Keratinocyte (primary cell): ENCODE results near the gene KLRC1. TPM values are rescaled to one million over a fixed set of nuclear protein-coding genes. Genes with fewer than 3 reads are reported as not detected.
A peak's percentile ranks its signal among the peaks of the same experiment; 100 is the strongest.
"Not testable (repeated sequence)": the region's sequence is repeated elsewhere in the genome, so short reads cannot be mapped to it uniquely, and the experiment has no call there.

Source experiments
- DNase-seq: peaks from one replicate; pipeline ENCODE4 v3.0.0-alpha.2; 2011; ENCODE audit warnings: low read depth, missing footprints, low spot score
- FAIRE-seq: peaks from 2 replicates; lab custom pipeline; 2011; peaks lifted over from hg19 to GRCh38; lab: Jason Lieb, UNC
- H2AFZ ChIP-seq: 2 replicates; pipeline ENCODE4 v1.6.0; 2012; ENCODE audit warnings: low read length, control low read depth, inconsistent platforms; ENCODE audit not compliant: control insufficient read depth
- H3K27ac ChIP-seq: 2 replicates; pipeline ENCODE4 v1.5.1; 2011; ENCODE audit warnings: low read length; ENCODE audit not compliant: control insufficient read depth, insufficient read depth
- H3K27me3 ChIP-seq: 3 replicates; pipeline ENCODE4 v1.6.0; 2011; ENCODE audit warnings: low read length; ENCODE audit not compliant: control insufficient read depth, insufficient read depth; ENCODE audit errors: extremely low read depth
- H3K36me3 ChIP-seq, 2 experiments: 2 replicates in 1 of 2; 3 replicates in 1 of 2; pipeline ENCODE4 v1.5.1; 2011; ENCODE audit warnings: low read length in 2 of 2, mild to moderate bottlenecking in 1 of 2; ENCODE audit not compliant: control insufficient read depth in 2 of 2, insufficient read depth in 2 of 2; ENCODE audit errors: extremely low read depth in 1 of 2
- H3K4me1 ChIP-seq: 3 replicates; pipeline ENCODE4 v1.5.1; 2011; ENCODE audit warnings: low read length; ENCODE audit not compliant: control insufficient read depth, insufficient read depth; ENCODE audit errors: extremely low read depth
- H3K4me2 ChIP-seq: 3 replicates; pipeline ENCODE4 v1.6.0; 2011; ENCODE audit warnings: low read depth, low read length; ENCODE audit not compliant: control insufficient read depth, insufficient read depth; ENCODE audit errors: extremely low read depth
- H3K4me3 ChIP-seq, 3 experiments: fragments of 200-600 bp in 1 of 3; sonication (generic) in 1 of 3; 2 replicates in 2 of 3; 3 replicates in 1 of 3; pipeline ENCODE4 v1.5.1; 2011 to 2016; ENCODE audit warnings: low read length in 3 of 3, mild to moderate bottlenecking in 3 of 3, control low read depth in 2 of 3, inconsistent platforms in 1 of 3, low read depth in 1 of 3, mixed read lengths in 1 of 3, mixed run types in 1 of 3, moderate library complexity in 1 of 3; ENCODE audit not compliant: control insufficient read depth in 2 of 3, insufficient read depth in 2 of 3; ENCODE audit errors: extremely low read depth in 1 of 3
- H3K79me2 ChIP-seq: 2 replicates; pipeline ENCODE4 v1.6.0; 2012; ENCODE audit warnings: low read length; ENCODE audit not compliant: control insufficient read depth, insufficient read depth
- H3K9ac ChIP-seq: 3 replicates; pipeline ENCODE4 v1.6.0; 2011; ENCODE audit warnings: low read length; ENCODE audit not compliant: control insufficient read depth, insufficient read depth; ENCODE audit errors: extremely low read depth
- H3K9me1 ChIP-seq: 3 replicates; pipeline ENCODE4 v1.6.0; 2011; ENCODE audit warnings: low read length; ENCODE audit not compliant: control insufficient read depth, insufficient read depth; ENCODE audit errors: extremely low read depth
- H3K9me3 ChIP-seq: 2 replicates; pipeline ENCODE4 v1.5.1; 2012; ENCODE audit warnings: low read depth, low read length; ENCODE audit not compliant: control insufficient read depth
- H4K20me1 ChIP-seq: 3 replicates; pipeline ENCODE4 v1.6.0; 2011; ENCODE audit warnings: low read length; ENCODE audit not compliant: control insufficient read depth, insufficient read depth; ENCODE audit errors: extremely low read depth
- CTCF ChIP-seq, 3 experiments: IDR thresholded peaks in 1 of 3; conservative IDR thresholded peaks in 1 of 3; optimal IDR thresholded peaks in 1 of 3; 2 replicates in 2 of 3; 3 replicates in 1 of 3; pipeline versions ENCODE3 to v1.5.1; 2011; ENCODE audit warnings: low read length in 3 of 3, mild to moderate bottlenecking in 3 of 3, moderate library complexity in 2 of 3, control low read depth in 1 of 3, inconsistent platforms in 1 of 3; ENCODE audit not compliant: insufficient read depth in 2 of 3; ENCODE audit errors: extremely low read depth in 1 of 3
- EZH2 ChIP-seq: IDR thresholded peaks from one replicate; pipeline ENCODE4 v1.6.1; 2012; ENCODE audit warnings: inconsistent platforms, mild to moderate bottlenecking, low read length, moderate library complexity
- dilution Hi-C: fragments of 300-500 bp; cut with MboI; formaldehyde crosslinking; loops from one replicate; pipeline ENCODE4 v1.7.0; 2020; ENCODE audit warnings: low sequenced_read_pairs; ENCODE audit not compliant: extremely low pct_ligation_motif_present
- polyA plus RNA-seq, 5 experiments: library from polyadenylated mRNA; depleted of rRNA in 3 of 5; stranded (reverse) in 3 of 5; stranded (forward) in 1 of 5; unstranded in 1 of 5; fragments of >200 nt; gene quantifications; 1 replicate in 1 of 5; 2 replicates in 3 of 5; 3 replicates in 1 of 5; pipeline versions ENCODE4 v1.2.1 to v1.2.3, GENCODE V29; 2011 to 2012; ENCODE audit warnings: missing spikeins in 2 of 5, low read depth in 1 of 5, low replicate concordance in 1 of 5

Gene KLRC1
- polyA plus RNA-seq, 1 donor (not counting 4 experiments of a cell fraction or from before 2014, with no cell fraction given), result 0.07 TPM

GRCh38 chr12:10448236-10448635 is 4.9 kb downstream of the KLRC1 start:
- Histone ChIP-seq H3K27ac (no peak overlapping the region), H3K27me3 (no peaks in the 10 kb centered on the region), H4K20me1 (no peaks in the 10 kb centered on the region), H3K79me2 (no peaks in the 10 kb centered on the region), H3K4me2 (no peak overlapping the region), H3K4me3 (no peak overlapping the region), H3K9me1 (no peaks in the 10 kb centered on the region), H3K4me1 (no peaks in the 10 kb centered on the region), H3K9ac (no peak overlapping the region), H2AFZ (peak overlapping the region; percentile 54), H3K9me3 (no peaks in the 10 kb centered on the region), H3K36me3 (no peaks in the 10 kb centered on the region)
- no peak for TF ChIP-seq CTCF (optimal IDR thresholded peaks at IDR 0.05 in 1 of 3, IDR thresholded peaks at IDR 0.05 in 1 of 3, conservative IDR thresholded peaks at IDR 0.05 in 1 of 3; ENCODE audit: extremely low read depth in 1 of 3, insufficient read depth in 2 of 3, low read length in 3 of 3)
- TF ChIP-seq EZH2, result no peak
- dilution Hi-C loops, result no loop called here
- DNase-seq (no peak), FAIRE-seq (no peak)

- FAIRE-seq, result peak; percentile 78
- dilution Hi-C loops, H4K20me1 ChIP-seq, H3K4me2 ChIP-seq, H2AFZ ChIP-seq, H3K9me3 ChIP-seq, H3K4me3 ChIP-seq, H3K79me2 ChIP-seq, DNase-seq, H3K9ac ChIP-seq, H3K4me1 ChIP-seq, H3K27ac ChIP-seq, H3K27me3 ChIP-seq, H3K9me1 ChIP-seq, H3K36me3 ChIP-seq: not testable (repeated sequence)
These were observed 7.1 kb downstream of the KLRC1 start for GRCh38 chr12:10446052-10446451.

GRCh38 chr12:10441144-10441543 is 12.0 kb downstream of the KLRC1 start:
- H3K36me3 ChIP-seq, H3K27me3 ChIP-seq, DNase-seq, H3K9me1 ChIP-seq, dilution Hi-C loops, H3K79me2 ChIP-seq, H2AFZ ChIP-seq, H3K9me3 ChIP-seq, FAIRE-seq, H3K9ac ChIP-seq, H4K20me1 ChIP-seq, H3K4me2 ChIP-seq, H3K4me3 ChIP-seq, H3K4me1 ChIP-seq, H3K27ac ChIP-seq: not testable (repeated sequence)

GRCh38 chr12:10439608-10440274 is 13.4 kb downstream of the KLRC1 start:
- H3K9me3 ChIP-seq, H2AFZ ChIP-seq, H3K79me2 ChIP-seq, H3K4me3 ChIP-seq, H3K27ac ChIP-seq, H3K27me3 ChIP-seq, H3K9me1 ChIP-seq, H4K20me1 ChIP-seq, DNase-seq, dilution Hi-C loops, H3K36me3 ChIP-seq, H3K4me1 ChIP-seq, H3K4me2 ChIP-seq, H3K9ac ChIP-seq: not testable (repeated sequence)
- peak; percentile 64 for FAIRE-seq
